H9 (cell line): ENCODE results near the gene SPECC1. TPM values are rescaled to one million over a fixed set of nuclear protein-coding genes. Genes with fewer than 3 reads are reported as not detected.

Experiments used
- DNase-seq: peaks from one replicate; pipeline ENCODE4 v3.0.0-alpha.2; 2017
- H2AFZ ChIP-seq: one replicate; pipeline ENCODE4 v1.6.1; 2013; ENCODE audit warnings: mild to moderate bottlenecking, low read length, control low read depth, moderate library complexity
- H2AK5ac ChIP-seq: 2 replicates; pipeline ENCODE4 v1.6.1; 2013; ENCODE audit warnings: low read length, control low read depth, mixed read lengths; ENCODE audit not compliant: insufficient read length
- H2BK120ac ChIP-seq: one replicate; pipeline ENCODE4 v1.6.1; 2013; ENCODE audit warnings: low read depth, mild to moderate bottlenecking, low read length, control low read depth, inconsistent platforms; ENCODE audit not compliant: poor library complexity, severe bottlenecking
- H2BK12ac ChIP-seq: 2 replicates; pipeline ENCODE4 v1.6.1; 2013; ENCODE audit warnings: low read length, control low read depth, mixed read lengths, low read depth; ENCODE audit not compliant: insufficient read length
- H2BK15ac ChIP-seq: 2 replicates; pipeline ENCODE4 v1.6.1; 2013; ENCODE audit warnings: low read depth, low read length, control low read depth
- H2BK20ac ChIP-seq: one replicate; pipeline ENCODE4 v1.6.1; 2013; ENCODE audit warnings: low read depth, mild to moderate bottlenecking, low read length, control low read depth, inconsistent platforms; ENCODE audit not compliant: poor library complexity, severe bottlenecking
- H2BK5ac ChIP-seq: 2 replicates; pipeline ENCODE4 v1.6.1; 2013; ENCODE audit warnings: low read length, control low read depth, mixed read lengths; ENCODE audit not compliant: insufficient read length
- H3K14ac ChIP-seq: 2 replicates; pipeline ENCODE4 v1.6.1; 2013; ENCODE audit warnings: low read length, control low read depth; ENCODE audit not compliant: insufficient read depth
- H3K18ac ChIP-seq: 2 replicates; pipeline ENCODE4 v1.6.1; 2013; ENCODE audit warnings: low read depth, mild to moderate bottlenecking, mixed read lengths, low read length, control low read depth; ENCODE audit not compliant: insufficient read length
- H3K23ac ChIP-seq: 2 replicates; pipeline ENCODE4 v1.6.1; 2013; ENCODE audit warnings: low read length, control low read depth, mixed read lengths, low read depth; ENCODE audit not compliant: insufficient read length
- H3K23me2 ChIP-seq: 2 replicates; pipeline ENCODE4 v1.6.1; 2013; ENCODE audit warnings: low read depth, mild to moderate bottlenecking, mixed read lengths, low read length, control low read depth; ENCODE audit not compliant: insufficient read length, poor library complexity, severe bottlenecking
- H3K27ac ChIP-seq: 2 replicates; pipeline ENCODE4 v1.5.1; 2013; ENCODE audit warnings: low read length, control low read depth, mixed read lengths, low read depth; ENCODE audit not compliant: insufficient read length
- H3K27me3 ChIP-seq: 2 replicates; pipeline ENCODE4 v1.6.1; 2013; ENCODE audit warnings: low read length, control low read depth, inconsistent platforms; ENCODE audit not compliant: insufficient read depth
- H3K4ac ChIP-seq: 2 replicates; pipeline ENCODE4 v1.6.1; 2013; ENCODE audit warnings: low read depth, mild to moderate bottlenecking, control low read depth, inconsistent platforms, low read length, moderate library complexity
- H3K4me1 ChIP-seq: 2 replicates; pipeline ENCODE4 v1.6.1; 2013; ENCODE audit warnings: low read length, control low read depth, inconsistent platforms; ENCODE audit not compliant: insufficient read depth
- H3K4me2 ChIP-seq: 2 replicates; pipeline ENCODE4 v1.6.1; 2013; ENCODE audit warnings: low read length, control low read depth, mixed read lengths; ENCODE audit not compliant: insufficient read length, insufficient read depth
- H3K56ac ChIP-seq: 2 replicates; pipeline ENCODE4 v1.6.1; 2013; ENCODE audit warnings: low read depth, mild to moderate bottlenecking, mixed read lengths, low read length, control low read depth; ENCODE audit not compliant: insufficient read length
- H3K79me1 ChIP-seq: 2 replicates; pipeline ENCODE4 v1.6.1; 2013; ENCODE audit warnings: low read depth, mild to moderate bottlenecking, moderate library complexity, low read length, control low read depth, inconsistent platforms; ENCODE audit not compliant: insufficient read depth, poor library complexity, severe bottlenecking
- H3K79me2 ChIP-seq: 2 replicates; pipeline ENCODE4 v1.6.1; 2013; ENCODE audit warnings: low read length, control low read depth, inconsistent platforms; ENCODE audit not compliant: insufficient read depth
- H3K9ac ChIP-seq: 2 replicates; pipeline ENCODE4 v1.6.1; 2013; ENCODE audit warnings: low read length, control low read depth, mixed read lengths; ENCODE audit not compliant: insufficient read length; ENCODE audit errors: extremely low read depth
- H3K9me3 ChIP-seq: one replicate; pipeline ENCODE4 v1.6.1; 2013; ENCODE audit warnings: low read depth, low read length, inconsistent platforms; ENCODE audit not compliant: control insufficient read depth
- H3T11ph ChIP-seq: one replicate; pipeline ENCODE4 v1.6.1; 2013; ENCODE audit warnings: mild to moderate bottlenecking, low read length, control low read depth, inconsistent platforms
- H4K20me1 ChIP-seq: one replicate; pipeline ENCODE4 v1.6.1; 2013; ENCODE audit not compliant: control insufficient read depth, insufficient read length, insufficient read depth
- H4K5ac ChIP-seq: 2 replicates; pipeline ENCODE4 v1.6.1; 2013; ENCODE audit warnings: low read depth, mild to moderate bottlenecking, mixed read lengths, low read length, control low read depth; ENCODE audit not compliant: insufficient read length
- H4K8ac ChIP-seq: replicated peaks from 2 replicates; pipeline ENCODE4 v1.6.1; 2013; ENCODE audit warnings: low read length, control low read depth, mixed read lengths, low read depth; ENCODE audit not compliant: insufficient read length
- H4K91ac ChIP-seq: 2 replicates; pipeline ENCODE4 v1.6.1; 2013; ENCODE audit warnings: low read depth, mild to moderate bottlenecking, moderate library complexity, mixed read lengths, low read length, control low read depth; ENCODE audit not compliant: insufficient read length
- H3K27ac Mint-ChIP-seq, 3 experiments: 2 replicates in 2 of 3; 3 replicates in 1 of 3; pipeline ENCODE4 v1.8.0; 2020 to 2021; ENCODE audit warnings: mixed read lengths in 3 of 3, mild to moderate bottlenecking in 1 of 3, moderate library complexity in 1 of 3
- H3K27me3 Mint-ChIP-seq: 2 replicates; pipeline ENCODE4 v1.8.0; 2021; ENCODE audit warnings: low read depth, mild to moderate bottlenecking, moderate library complexity, mixed read lengths
- H3K36me3 Mint-ChIP-seq, 3 experiments: 2 replicates in 2 of 3; 3 replicates in 1 of 3; pipeline ENCODE4 v1.8.0; 2020 to 2021; ENCODE audit warnings: low read depth in 3 of 3, mixed read lengths in 3 of 3; ENCODE audit not compliant: insufficient read depth in 1 of 3
- H3K4me1 Mint-ChIP-seq, 2 experiments: 2 replicates each; pipeline ENCODE4 v1.8.0; 2020; ENCODE audit warnings: mixed read lengths in 2 of 2
- H3K4me3 Mint-ChIP-seq, 2 experiments: 2 replicates in 1 of 2; 3 replicates in 1 of 2; pipeline ENCODE4 v1.8.0; 2020 to 2021; ENCODE audit warnings: mild to moderate bottlenecking in 2 of 2, mixed read lengths in 2 of 2, moderate library complexity in 1 of 2
- H3K9me3 Mint-ChIP-seq, 2 experiments: 2 replicates in 1 of 2; 3 replicates in 1 of 2; pipeline ENCODE4 v1.8.0; 2020; ENCODE audit warnings: mild to moderate bottlenecking in 2 of 2, mixed read lengths in 2 of 2, moderate library complexity in 1 of 2
- CTCF ChIP-seq: fragments of 200-600 bp; sonication (generic); conservative IDR thresholded peaks from 3 replicates; pipeline ENCODE4 v1.8.0; 2021; ENCODE audit warnings: antibody characterized with exemption, mild to moderate bottlenecking
- WGBS: extraction: QIAGEN DNeasy Blood & Tissue Kit; methylation state at CpG from one replicate; pipeline ENCODE4 v1.1.7; 2013; ENCODE audit warnings: missing lambda C conversion rate, low lambda C conversion rate, mixed read lengths; ENCODE audit not compliant: insufficient read length; ENCODE audit errors: extremely low coverage; 5-methylcytosine and 5-hydroxymethylcytosine counted together
- total RNA-seq: library from RNA; stranded (reverse); gene quantifications from 2 replicates; pipeline ENCODE4 v1.2.1, GENCODE V29; 2021

Gene SPECC1
- total RNA-seq, 1 experiment from 2014 or later: 65.7 TPM

GRCh38 chr17:19987897-19988296 lies 21.3 kb upstream of the SPECC1 start:
- Histone ChIP-seq H4K91ac (no peak overlapping the region), H3K79me1 (no peaks in the 10 kb centered on the region), H2BK20ac (no peak overlapping the region), H4K20me1 (no peaks in the 10 kb centered on the region), H4K5ac (no peak overlapping the region), H3K27ac (no peak overlapping the region), H2AK5ac (no peak overlapping the region), H3K9me3 (no peaks in the 10 kb centered on the region), H2BK120ac (peak overlapping the region; percentile 65), H3K79me2 (no peaks in the 10 kb centered on the region), H4K8ac (no peak overlapping the region), H3K4ac (no peak overlapping the region), H3K23me2 (no peaks in the 10 kb centered on the region), H2BK12ac (peak overlapping the region; percentile 30), H3K14ac (no peak overlapping the region), H3K27me3 (no peaks in the 10 kb centered on the region), H3K23ac (no peak overlapping the region), H3K9ac (no peak overlapping the region), H3K4me1 (peaks cover 2% of the 10 kb centered on the region; the same call in 1 of the 2 replicates), H3K18ac (peak overlapping the region; percentile 7), H3K56ac (no peak overlapping the region), H3K4me2 (no peak overlapping the region), H3T11ph (no peak overlapping the region), H2BK15ac (no peak overlapping the region), H2AFZ (no peak overlapping the region), H2BK5ac (no peak overlapping the region)
- Mint-ChIP-seq H3K27ac (no peak overlapping the region; a peak in 1 of 7 replicates), H3K4me1 (peaks cover 16 to 21% of the 10 kb centered on the region in 2 experiments), H3K9me3 (no peaks in the 10 kb centered on the region), H3K36me3 (no peaks in the 10 kb centered on the region), H3K4me3 (no peak overlapping the region), H3K27me3 (no peaks in the 10 kb centered on the region)
- no peak for DNase-seq
- TF ChIP-seq CTCF: no peak
- no CpG with 5 or more reads among the region's 1 CpG for WGBS
